IgD-negative memory B cell (primary cell): Measurements from ENCODE around the gene PLEKHA6. TPM values are rescaled to one million over a fixed set of nuclear protein-coding genes. Genes with fewer than 3 reads are reported as not detected.
A peak's percentile ranks its signal among the peaks of the same experiment; 100 is the strongest.
"Not testable (repeated sequence)": the region's sequence is repeated elsewhere in the genome, so short reads cannot be mapped to it uniquely, and the experiment has no call there.

Experiments
- H3K27ac Mint-ChIP-seq, 3 donors: one replicate each; pipeline ENCODE4 v1.8.0; 2020 to 2022; ENCODE audit warnings: mild to moderate bottlenecking in 3 of 3, mixed read lengths in 3 of 3, moderate library complexity in 1 of 3
- H3K27me3 Mint-ChIP-seq: one replicate; pipeline ENCODE4 v1.8.0; 2021; ENCODE audit warnings: mixed read lengths
- H3K36me3 Mint-ChIP-seq: one replicate; pipeline ENCODE4 v1.8.0; 2020; ENCODE audit warnings: mild to moderate bottlenecking, mixed read lengths
- H3K4me1 Mint-ChIP-seq, 3 donors: one replicate each; pipeline ENCODE4 v1.8.0; 2020 to 2022; ENCODE audit warnings: mixed read lengths in 3 of 3, mild to moderate bottlenecking in 1 of 3
- H3K4me3 Mint-ChIP-seq, 4 donors: one replicate each; pipeline ENCODE4 v1.8.0; 2020 to 2022; ENCODE audit warnings: mild to moderate bottlenecking in 4 of 4, mixed read lengths in 4 of 4, moderate library complexity in 3 of 4
- H3K9me3 Mint-ChIP-seq, 3 donors: one replicate each; pipeline ENCODE4 v1.8.0; 2020 to 2021; ENCODE audit warnings: mixed read lengths in 3 of 3, mild to moderate bottlenecking in 1 of 3
- polyA plus RNA-seq: library from polyadenylated mRNA; unstranded; fragments of 300-500 nt; fragmentation: Illumina TruSeq; gene quantifications from one replicate; pipeline ENCODE4 v1.2.3, GENCODE V29; 2021

The PLEKHA6 gene
- polyA plus RNA-seq, 1 donor from 2014 or later = 0.11 TPM

DNA sequence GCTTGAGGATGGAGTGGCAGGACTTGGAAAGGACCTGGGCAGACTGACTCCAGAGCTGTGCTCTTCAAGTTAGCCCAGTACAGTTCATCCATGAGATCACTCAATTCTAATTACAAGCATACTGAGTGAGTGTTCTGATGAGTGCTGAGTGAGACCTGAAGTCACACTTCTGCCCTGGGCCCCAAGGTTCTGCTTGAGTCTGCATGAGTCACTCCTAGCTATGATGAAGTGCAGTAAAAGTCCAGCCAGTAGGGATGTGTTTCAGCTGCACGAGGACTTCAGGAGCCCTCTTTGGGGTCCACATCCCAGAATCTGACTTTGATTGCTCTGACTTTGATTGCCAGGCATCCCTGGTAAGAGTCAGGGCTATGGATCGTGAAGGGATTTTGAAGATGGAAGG is 35.8 kb downstream of the PLEKHA6 start:
- Mint-ChIP-seq H3K4me1 (no peaks in the 10 kb centered on the region), H3K4me3 (no peak overlapping the region), H3K36me3 (no peaks in the 10 kb centered on the region), H3K9me3 (peaks cover 0 to 3% (median 0%) of the 10 kb centered on the region in 3 donors), H3K27me3 (peaks cover 5% of the 10 kb centered on the region), H3K27ac (no peak overlapping the region)

DNA sequence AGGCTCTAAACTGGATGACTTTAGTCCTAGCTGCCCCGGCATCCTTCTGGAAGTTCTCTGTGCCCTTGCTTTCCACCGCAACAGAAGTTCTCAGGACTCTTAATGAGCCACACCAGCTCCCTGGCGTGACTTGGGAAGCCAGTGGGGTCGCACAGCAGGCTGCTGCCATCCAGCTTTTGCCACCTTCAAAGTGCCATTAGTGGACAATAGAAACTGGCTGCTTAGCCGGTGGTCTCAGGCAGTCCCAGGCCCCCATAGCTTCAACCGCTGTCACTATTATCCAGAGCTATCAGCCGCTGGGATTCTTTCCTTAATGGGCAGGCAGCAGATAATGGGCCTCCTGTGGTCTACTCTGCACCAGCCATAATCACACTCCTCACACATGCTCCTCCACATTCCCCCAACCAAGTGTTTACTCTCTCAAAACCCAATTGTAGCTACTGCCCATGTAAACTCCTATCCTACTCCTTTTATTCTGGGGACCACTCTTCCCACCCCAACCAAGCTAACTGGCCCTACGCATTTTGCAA is 37.3 kb downstream of the PLEKHA6 start:
- H3K4me3 Mint-ChIP-seq = no peak overlapping the region
- H3K36me3 Mint-ChIP-seq = no peaks in the 10 kb centered on the region
- H3K27ac Mint-ChIP-seq = no peak overlapping the region
- H3K27me3 Mint-ChIP-seq = peaks cover 5% of the 10 kb centered on the region
- no peaks in the 10 kb centered on the region for H3K4me1 Mint-ChIP-seq
- peaks cover 0 to 3% (median 0%) of the 10 kb centered on the region in 3 donors for H3K9me3 Mint-ChIP-seq

DNA sequence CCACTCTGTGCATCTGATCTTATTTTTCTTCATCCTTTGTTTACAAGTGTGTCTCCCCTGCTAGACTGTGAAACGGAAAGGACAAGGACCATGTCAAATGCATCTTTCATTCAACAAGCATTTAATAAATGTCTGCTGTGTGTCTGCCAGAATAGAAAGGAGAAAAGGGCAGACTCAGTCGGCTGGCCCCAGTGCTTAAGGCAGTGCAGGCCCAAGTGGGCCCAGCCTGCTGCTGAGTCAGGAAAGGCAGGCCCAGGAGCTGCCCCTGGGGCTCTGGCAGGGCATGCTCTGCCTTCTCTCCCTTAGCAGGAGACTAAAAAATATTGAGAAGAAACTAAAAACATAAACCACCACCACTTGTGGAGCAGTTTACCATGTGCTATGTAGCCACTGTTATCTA is 38.1 kb downstream of the PLEKHA6 start:
- Mint-ChIP-seq H3K27me3 (peaks cover 2% of the 10 kb centered on the region), H3K9me3 (peaks cover 0 to 3% (median 0%) of the 10 kb centered on the region in 3 donors), H3K4me1 (no peaks in the 10 kb centered on the region), H3K4me3 (no peak overlapping the region), H3K27ac (no peak overlapping the region), H3K36me3 (no peaks in the 10 kb centered on the region)

DNA sequence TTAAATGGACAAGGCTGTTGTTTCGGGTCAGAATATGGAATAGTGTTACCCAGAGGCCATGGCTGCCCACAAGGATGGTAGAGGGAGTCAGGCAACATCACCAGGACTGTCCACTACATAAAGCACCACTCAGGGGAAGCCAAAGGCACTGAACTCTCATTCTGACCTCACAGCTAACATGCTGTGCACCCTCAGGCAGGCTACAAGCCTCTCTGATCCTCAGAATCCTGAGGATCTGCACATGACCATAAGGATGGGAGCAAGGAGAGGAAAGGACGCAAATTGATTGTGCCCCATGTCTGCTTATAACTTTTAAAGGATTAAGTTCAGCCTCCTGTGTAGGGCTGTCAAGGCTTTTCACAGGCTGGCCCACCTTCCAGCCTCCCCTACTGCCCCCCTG is 38.7 kb downstream of the PLEKHA6 start:
- Mint-ChIP-seq H3K4me3 (no peak overlapping the region), H3K36me3 (no peaks in the 10 kb centered on the region), H3K9me3 (peaks cover 0 to 3% (median 0%) of the 10 kb centered on the region in 3 donors), H3K27me3 (peaks cover 1% of the 10 kb centered on the region), H3K4me1 (no peaks in the 10 kb centered on the region), H3K27ac (no peak overlapping the region)

DNA sequence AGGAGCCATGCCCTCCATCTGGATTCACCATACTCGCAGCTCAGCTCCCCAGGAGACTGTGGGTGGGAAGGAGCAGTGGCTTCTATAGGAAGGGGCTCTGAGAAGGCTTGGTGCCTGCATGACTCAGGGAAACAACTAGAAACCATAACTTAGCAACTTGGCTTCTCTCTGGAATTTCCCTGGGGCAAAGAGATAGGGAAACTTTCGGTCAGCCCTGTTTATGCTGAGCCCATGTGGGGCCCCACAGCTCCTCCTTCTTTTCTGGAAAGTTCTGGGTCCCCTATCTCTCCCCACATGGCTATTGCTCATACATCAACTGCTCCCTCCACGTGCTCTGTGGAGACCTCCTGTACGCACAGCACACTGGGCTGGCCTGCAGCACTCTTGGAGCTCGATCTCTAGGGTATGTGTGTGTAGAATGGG is 39.3 kb downstream of the PLEKHA6 start:
- Mint-ChIP-seq H3K27me3 (peaks cover 1% of the 10 kb centered on the region), H3K9me3 (peaks cover 0 to 3% (median 0%) of the 10 kb centered on the region in 3 donors), H3K4me3 (no peak overlapping the region), H3K4me1 (no peaks in the 10 kb centered on the region), H3K27ac (no peak overlapping the region), H3K36me3 (no peaks in the 10 kb centered on the region)

DNA sequence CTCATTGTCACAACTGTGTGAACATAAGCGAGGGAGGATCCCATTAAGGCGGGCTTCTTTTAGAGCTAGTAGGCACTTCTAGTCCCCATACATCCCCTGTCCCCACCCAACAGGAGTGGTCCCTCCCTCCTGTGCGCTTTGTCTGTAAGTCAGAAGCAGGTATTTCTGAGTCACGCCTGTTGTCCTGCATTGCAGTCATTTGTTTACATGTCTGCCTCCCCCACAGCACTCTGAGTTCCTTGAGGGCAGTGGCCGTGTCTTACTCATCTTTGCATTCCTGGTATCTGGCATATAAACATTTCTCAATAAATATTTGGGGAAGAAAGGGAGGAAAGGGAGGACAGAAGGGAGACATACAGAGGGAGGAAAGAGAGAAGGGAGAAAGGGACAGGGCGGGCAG is 40.3 kb downstream of the PLEKHA6 start:
- Mint-ChIP-seq H3K4me1 (peaks cover 0 to 2% (median under 1%) of the 10 kb centered on the region in 3 donors), H3K4me3 (no peak overlapping the region), H3K27ac (no peak overlapping the region)

DNA sequence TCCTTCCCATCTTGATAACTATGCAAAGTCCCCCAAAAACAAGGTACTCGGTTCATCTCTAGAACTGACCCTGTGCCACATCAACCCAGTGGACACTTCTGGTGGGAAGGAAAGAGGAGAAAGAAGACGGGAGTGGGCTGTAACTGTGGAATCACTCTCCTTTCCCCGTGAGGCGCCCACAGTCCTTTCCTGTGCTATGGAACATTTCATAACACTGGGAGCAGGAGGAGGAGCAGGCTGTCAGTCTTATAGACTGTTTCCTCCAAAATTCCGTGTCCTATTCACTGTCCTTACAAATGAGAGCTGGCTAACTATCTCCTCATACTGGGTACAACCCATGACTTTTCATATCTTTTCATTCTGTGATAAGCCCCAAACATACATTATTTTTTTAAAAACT is 40.7 kb downstream of the PLEKHA6 start:
- Mint-ChIP-seq H3K27me3 (peaks cover under 1% of the 10 kb centered on the region), H3K4me1 (peaks cover 0 to 6% (median 5%) of the 10 kb centered on the region in 3 donors), H3K4me3 (no peak overlapping the region), H3K9me3 (peaks cover 0 to 3% (median 0%) of the 10 kb centered on the region in 3 donors), H3K36me3 (no peaks in the 10 kb centered on the region), H3K27ac (no peak overlapping the region)

More for the DNA sequence above, 40.3 kb downstream of the PLEKHA6 start:
- Mint-ChIP-seq H3K27me3 (peaks cover 1% of the 10 kb centered on the region), H3K9me3 (peaks cover 0 to 3% (median 0%) of the 10 kb centered on the region in 3 donors), H3K36me3 (no peaks in the 10 kb centered on the region)

DNA sequence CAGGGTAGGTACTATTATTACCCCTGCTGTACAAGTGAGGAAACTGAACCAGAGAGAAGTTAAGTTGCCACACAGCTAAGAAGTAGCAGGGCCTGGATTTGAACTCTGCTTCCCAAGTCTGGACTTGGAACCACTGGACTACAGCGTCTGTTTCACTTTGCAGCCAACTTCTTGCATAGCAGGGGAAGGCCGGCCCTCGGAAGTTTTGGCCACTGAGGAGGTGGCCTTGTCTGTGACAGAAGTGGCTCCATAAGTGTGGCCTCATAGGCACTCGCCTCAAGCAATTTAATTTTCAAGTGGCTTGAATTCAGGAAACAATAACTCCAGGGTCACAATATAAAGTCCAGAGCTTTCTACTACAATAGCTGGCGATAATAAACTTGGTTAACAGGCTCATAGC is 41.4 kb downstream of the PLEKHA6 start:
- peaks cover 0 to 3% (median 0%) of the 10 kb centered on the region in 3 donors for H3K9me3 Mint-ChIP-seq
- no peak overlapping the region for H3K27ac Mint-ChIP-seq
- H3K4me1 Mint-ChIP-seq = peaks cover 4 to 13% (median 11%) of the 10 kb centered on the region in 3 donors
- H3K36me3 Mint-ChIP-seq = no peaks in the 10 kb centered on the region
- no peaks in the 10 kb centered on the region for H3K27me3 Mint-ChIP-seq
- H3K4me3 Mint-ChIP-seq = no peak overlapping the region

DNA sequence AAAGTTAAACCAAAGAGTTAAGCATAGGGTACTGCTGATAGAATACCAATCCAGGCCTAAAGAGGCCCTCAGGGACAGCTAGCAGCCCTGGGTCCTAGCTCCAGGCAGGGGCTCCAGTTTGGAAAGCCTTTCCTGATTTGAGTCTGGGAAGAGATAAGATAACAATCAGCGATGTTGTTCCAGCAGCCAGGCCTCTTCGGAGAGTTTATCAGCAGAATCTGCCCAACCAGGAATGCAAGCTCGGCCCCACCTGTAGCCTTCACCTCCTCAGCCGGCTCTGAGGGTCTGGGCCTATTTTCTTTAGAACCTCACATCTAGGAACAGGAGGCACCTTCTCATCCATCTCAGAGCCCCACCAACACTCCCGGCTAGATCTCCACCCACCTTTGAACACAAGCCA is 42.6 kb downstream of the PLEKHA6 start:
- Mint-ChIP-seq H3K27ac (no peak overlapping the region), H3K4me1 (peaks cover 4 to 17% (median 11%) of the 10 kb centered on the region in 3 donors), H3K4me3 (no peak overlapping the region), H3K9me3 (peaks cover 0 to 1% (median 0%) of the 10 kb centered on the region in 3 donors), H3K27me3 (no peaks in the 10 kb centered on the region), H3K36me3 (no peaks in the 10 kb centered on the region)

DNA sequence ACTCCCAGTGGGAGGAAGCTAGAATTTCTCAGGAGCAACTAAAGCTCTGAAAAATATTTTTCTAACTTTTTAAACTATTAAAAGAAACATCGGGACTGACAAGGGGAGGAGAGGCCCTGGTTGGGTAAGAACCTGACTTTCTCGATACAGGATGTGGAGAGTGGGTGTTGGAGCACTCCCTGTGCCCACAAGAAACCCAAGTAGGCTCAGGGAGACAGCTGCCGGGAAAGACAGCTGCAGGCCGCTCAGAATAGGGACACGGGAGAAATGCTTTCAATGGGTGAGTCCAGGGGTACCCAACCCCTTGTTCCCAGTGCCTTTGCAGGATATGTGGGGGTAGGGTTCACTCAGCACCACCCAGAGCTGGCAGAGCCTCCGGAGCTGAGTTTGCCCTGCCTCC is 43.6 kb downstream of the PLEKHA6 start:
- no peak overlapping the region for H3K4me3 Mint-ChIP-seq
- H3K27ac Mint-ChIP-seq = no peak overlapping the region
- H3K4me1 Mint-ChIP-seq = peaks cover 4 to 17% (median 11%) of the 10 kb centered on the region in 3 donors
- peaks cover 0 to 1% (median 0%) of the 10 kb centered on the region in 3 donors for H3K9me3 Mint-ChIP-seq
- H3K27me3 Mint-ChIP-seq = peaks cover 2% of the 10 kb centered on the region
- no peaks in the 10 kb centered on the region for H3K36me3 Mint-ChIP-seq

DNA sequence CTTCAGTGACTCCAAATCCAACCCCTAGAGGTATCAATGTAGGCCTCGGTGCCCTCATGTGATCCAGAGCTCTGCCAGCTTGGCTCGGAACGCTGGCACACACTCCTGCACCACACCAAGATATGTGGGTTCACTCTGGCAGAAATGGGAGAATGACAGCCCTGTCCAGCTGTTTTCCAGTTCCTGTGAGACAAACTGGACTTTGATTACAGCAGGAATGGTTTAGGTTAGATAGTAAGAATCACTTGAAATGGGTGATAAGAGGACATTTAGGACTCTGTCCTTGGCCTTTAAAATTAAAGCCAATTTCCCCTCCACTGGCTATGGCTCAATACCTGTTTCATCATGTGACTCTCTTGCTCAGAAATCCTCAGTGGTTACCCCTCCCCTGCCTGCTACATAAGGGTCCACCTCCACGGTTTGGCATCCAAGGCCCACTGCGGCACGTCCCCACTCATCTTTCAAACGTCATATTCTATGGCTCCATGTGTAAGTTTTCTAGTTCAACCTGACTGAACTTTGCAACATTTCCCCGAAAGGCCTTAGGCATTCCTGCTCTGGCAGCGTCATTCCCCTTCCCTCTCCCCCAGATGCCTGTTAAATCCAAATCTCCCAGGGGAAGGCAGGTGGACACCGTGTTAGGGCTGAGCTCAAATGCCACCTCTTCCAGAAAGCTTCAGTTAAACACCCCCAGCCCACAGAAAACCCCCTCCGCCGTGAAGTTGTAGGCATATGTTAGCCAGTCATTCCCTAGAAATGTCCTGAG is 44.7 kb downstream of the PLEKHA6 start:
- Mint-ChIP-seq H3K27ac (peak overlapping the region in 1 of 3 donors; percentile 79), H3K4me1 (peaks cover 4 to 17% (median 11%) of the 10 kb centered on the region in 3 donors), H3K36me3 (no peaks in the 10 kb centered on the region), H3K9me3 (peaks cover 0 to 1% (median 0%) of the 10 kb centered on the region in 3 donors), H3K4me3 (peak overlapping the region in 1 of 4 donors; percentile 84), H3K27me3 (peaks cover 2% of the 10 kb centered on the region)

DNA sequence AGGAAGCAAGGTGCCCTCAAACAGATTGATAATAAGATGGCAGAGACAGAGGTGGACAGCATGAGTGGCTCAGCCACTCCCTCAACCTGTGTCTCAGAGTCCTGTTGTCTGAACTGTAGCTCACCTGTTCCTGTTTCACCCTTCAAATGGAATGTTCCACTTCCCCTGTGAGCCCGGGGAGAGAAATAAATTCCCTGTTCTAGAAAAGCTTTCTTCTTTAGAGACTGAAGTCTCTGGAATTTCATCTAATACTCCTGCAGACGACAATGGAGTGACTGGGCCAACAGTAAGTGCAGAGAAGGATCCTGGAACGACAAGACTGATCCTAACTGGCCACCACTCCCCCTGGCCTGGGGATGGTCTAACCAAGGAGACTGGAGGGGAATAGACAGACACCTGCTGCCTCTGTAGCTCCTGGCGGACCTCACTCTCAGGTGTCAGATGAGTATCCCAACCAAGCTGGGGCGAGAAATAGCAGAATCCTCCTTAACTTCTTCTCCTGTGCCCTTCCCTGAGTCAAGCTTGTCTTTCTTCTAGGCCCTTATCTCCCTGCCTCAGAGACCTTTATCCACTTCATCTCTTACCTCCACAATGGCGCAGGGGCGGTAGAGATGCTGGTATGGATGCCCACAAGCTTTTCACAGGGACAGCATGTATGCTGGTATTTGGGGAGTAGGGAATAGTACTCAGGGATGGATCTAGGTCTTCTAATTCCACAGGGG is 45.4 kb downstream of the PLEKHA6 start:
- Mint-ChIP-seq H3K27me3 (peaks cover 2% of the 10 kb centered on the region), H3K4me1 (peaks cover 4 to 17% (median 11%) of the 10 kb centered on the region in 3 donors), H3K27ac (peak overlapping the region in 2 of 3 donors; percentile 14 to 87)

DNA sequence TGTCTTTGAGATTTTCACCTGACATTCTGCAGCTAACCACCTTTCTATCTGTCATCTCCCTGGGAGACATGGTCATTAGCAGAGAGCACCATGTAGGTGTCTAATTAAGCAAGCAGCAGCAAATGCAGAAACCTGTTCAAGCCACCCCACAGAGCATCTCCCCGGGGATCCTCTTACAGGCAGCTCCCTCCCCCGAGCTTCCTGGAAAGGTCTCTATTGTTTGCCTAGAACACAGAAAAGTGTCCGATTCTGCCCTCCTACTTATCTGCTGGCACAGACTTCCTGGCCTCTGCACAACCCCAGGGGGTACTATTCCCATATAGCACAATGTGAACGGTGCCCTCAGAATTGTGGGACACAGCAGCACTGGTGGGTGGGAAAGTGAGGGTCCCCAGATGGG is 46.1 kb downstream of the PLEKHA6 start:
- peak overlapping the region; percentile 48 to 85 (median 69) for H3K4me3 Mint-ChIP-seq
- peak overlapping the region in 1 of 3 donors; percentile 87 for H3K27ac Mint-ChIP-seq
- H3K36me3 Mint-ChIP-seq = no peaks in the 10 kb centered on the region

More for the DNA sequence above, 45.4 kb downstream of the PLEKHA6 start:
- peak overlapping the region; percentile 48 to 85 (median 69) for H3K4me3 Mint-ChIP-seq
- H3K36me3 Mint-ChIP-seq = no peaks in the 10 kb centered on the region
- peaks cover 0 to 1% (median 0%) of the 10 kb centered on the region in 3 donors for H3K9me3 Mint-ChIP-seq

DNA sequence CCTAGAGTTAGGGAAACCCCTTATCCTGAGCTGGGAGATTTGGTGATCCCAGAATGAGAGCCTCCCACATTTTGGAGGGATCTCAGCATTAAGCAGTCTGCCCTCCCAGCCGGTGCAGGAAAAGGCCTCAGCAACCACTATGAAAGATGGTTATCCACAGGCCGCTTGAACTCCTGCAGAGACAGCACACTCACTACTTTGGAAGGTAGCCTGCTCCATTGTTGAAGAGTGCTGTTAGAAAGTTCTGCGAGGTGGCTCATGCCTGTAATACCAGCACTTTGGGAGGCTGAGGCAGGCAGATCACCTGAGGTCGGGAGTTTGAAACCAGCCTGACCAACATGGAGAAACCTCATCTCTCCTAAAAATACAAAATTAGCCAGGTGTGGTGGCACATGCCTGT is 48.8 kb downstream of the PLEKHA6 start:
- not testable (repeated sequence) for H3K9me3 Mint-ChIP-seq, H3K27ac Mint-ChIP-seq, H3K27me3 Mint-ChIP-seq, H3K4me3 Mint-ChIP-seq, H3K36me3 Mint-ChIP-seq
- H3K4me1 Mint-ChIP-seq = peaks cover 4 to 17% (median 11%) of the 10 kb centered on the region in 3 donors

More for the DNA sequence above, 46.1 kb downstream of the PLEKHA6 start:
- Mint-ChIP-seq H3K9me3 (peaks cover 0 to 1% (median 0%) of the 10 kb centered on the region in 3 donors), H3K4me1 (peaks cover 4 to 17% (median 11%) of the 10 kb centered on the region in 3 donors), H3K27me3 (peaks cover 2% of the 10 kb centered on the region)
